Activated T-cell treated with anti-CD3 and anti-CD28 coated beads for 24 hours (primary cell): ENCODE results near the gene TAF4.
"Not testable (repeated sequence)": the region's sequence is repeated elsewhere in the genome, so short reads cannot be mapped to it uniquely, and the experiment has no call there.

ENCODE experiments used
- DNase-seq: peaks from one replicate; pipeline ENCODE4 v3.0.0-alpha.2; 2020; ENCODE audit warnings: low read depth

The TAF4 gene

DNA sequence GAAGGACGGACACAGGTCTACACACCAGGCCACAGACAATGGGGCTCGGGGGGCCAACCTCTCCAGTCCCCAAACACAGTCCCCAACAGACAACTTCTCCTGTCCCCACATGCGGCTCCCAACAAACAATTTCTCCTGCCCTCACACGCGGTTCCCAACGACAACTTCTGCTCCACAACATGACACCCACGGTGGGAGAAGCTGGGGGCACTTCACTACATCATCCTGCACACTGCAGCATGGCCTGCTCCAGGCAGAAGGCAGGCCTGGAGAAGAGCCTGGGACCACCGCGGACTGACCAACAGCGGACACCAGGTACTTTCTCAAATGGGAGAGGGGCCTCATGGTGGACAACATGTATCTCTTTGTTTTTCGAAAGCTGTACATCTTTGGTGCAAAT, 6.7 kb downstream of the TAF4 start:
- DNase-seq: no peak

DNA sequence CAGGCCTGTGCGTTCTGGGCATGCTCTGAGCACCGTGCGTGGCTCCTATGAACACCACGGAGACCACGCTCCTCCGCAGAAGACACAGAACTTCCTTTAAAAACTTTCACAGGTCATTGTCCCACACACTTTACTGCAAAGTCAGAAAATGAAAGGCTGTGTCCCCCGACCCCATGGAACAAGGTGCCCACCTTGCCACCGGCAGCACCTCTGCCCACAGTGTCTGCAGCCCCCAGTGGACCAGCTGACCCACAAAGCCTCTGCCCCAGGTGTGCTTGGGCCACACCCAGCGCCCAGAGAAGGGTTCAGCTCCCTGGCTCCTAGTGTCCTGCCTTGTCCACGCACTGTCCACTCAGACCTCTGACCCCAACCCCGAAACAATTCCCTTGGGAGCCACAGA, 8.7 kb downstream of the TAF4 start:
- DNase-seq: no peak

DNA sequence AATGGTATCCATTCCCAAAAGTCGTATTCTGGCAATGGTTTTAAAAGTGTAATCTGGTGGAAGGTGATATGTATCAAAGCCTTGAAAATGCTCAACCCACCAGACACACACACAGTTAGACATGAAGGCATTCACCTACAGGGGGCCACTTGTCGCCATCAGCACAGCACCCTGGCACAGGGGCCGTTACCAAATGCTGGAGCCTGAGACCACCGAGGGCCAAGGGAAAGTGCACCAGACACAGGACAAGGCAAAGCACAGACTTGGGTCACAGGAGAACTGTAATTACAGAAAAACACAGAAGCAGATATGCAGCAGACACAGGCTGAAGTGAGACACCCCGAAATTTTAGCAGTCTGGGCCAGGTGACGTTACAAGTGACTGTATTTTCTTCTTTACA, 9.3 kb downstream of the TAF4 start:
- no peak for DNase-seq

GRCh38 chr20:62055862-62056115, 9.9 kb downstream of the TAF4 start:
- DNase-seq: not testable (repeated sequence)

GRCh38 chr20:62055106-62055861, 10.4 kb downstream of the TAF4 start:
- no peak for DNase-seq

DNA sequence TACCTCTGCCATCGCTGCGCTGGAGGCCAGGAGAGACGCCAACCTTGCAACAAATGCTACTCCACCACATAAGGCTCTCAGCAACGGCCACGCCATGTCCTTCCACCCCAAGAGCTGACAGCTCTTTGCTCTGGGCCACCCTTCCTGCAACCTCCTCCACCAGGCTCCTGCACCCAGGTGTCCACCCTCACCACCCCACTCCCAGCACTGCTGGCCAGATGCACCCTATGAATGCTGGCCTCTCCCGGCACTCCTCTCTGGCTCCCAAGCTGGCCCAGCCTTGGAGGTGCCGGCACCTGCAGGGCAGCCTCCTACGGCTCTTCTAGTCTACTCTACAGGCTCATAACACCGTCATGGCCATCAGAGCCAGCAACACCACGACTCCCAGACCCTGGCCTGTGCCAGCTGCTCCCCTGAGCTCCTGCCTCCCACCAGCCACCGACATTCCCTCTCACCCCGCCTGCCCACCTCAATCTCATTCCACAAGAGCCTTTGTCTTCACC, 11.2 kb downstream of the TAF4 start:
- DNase-seq: no peak

GRCh38 chr20:62053465-62054196, 12.1 kb downstream of the TAF4 start:
- no peak for DNase-seq

DNA sequence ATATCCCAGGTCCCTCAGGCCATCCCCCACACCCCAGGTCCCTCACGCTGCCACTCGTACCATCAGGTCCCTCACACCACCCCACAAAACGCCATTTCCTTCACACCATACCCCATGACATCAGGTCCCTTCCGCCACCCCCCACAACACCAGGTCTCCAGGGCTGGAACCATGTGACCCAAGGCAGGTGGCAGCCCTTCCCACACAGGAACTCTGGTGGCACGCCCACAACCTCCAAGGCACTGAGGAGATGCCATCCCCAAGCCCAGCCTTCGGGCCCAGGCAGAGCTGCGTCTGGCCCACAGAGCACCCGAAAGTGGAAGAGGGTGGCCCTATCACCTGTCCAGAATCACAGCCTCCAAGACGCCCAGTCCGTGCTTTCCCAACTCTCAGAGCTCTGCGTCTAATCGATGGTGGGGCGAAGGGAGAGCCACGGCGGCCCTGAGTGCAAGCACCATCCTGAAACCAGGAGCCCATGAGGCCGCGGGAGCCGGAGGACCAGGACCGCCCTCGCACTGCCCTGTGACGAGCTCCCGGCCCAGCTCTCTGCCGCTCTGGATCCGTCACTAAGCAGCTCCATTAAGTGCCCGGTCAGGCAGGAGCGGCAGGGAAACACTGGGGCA, 12.7 kb downstream of the TAF4 start:
- DNase-seq: no peak

GRCh38 chr20:62052336-62052841, 13.3 kb downstream of the TAF4 start:
- DNase-seq: no peak

DNA sequence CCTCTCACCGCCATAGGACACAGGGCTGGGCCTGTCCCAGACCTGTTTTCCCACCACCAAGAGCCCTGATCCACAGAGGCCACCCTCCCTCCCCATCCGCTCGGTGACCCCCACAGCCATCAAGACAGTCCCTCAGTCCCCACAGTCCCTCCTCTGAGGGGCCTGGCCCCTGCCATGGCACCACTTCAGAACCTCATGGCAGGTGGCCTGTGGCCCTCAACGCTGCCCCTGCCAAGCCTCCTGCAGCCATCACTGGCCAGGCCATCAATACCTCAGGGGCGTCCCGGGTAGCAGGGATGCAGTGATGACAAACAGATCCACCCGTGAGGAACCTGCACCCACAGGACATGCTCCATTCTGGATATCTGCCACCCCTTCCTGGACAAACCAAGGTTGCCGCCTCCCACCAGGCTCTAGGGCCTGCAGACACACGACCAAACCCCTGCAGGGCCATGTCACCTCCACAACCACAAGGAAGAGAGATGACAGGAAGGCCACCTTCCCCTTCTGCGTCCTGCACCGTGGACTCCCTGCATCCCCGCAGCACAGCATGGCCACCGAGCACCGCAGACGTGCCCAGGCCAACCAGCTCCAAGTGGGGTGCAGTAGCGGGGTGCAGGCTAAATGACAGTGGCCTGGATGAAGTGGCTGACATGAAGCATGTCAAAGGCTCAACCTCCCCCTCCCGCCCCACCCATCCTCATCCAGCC, 14.0 kb downstream of the TAF4 start:
- DNase-seq: no peak

DNA sequence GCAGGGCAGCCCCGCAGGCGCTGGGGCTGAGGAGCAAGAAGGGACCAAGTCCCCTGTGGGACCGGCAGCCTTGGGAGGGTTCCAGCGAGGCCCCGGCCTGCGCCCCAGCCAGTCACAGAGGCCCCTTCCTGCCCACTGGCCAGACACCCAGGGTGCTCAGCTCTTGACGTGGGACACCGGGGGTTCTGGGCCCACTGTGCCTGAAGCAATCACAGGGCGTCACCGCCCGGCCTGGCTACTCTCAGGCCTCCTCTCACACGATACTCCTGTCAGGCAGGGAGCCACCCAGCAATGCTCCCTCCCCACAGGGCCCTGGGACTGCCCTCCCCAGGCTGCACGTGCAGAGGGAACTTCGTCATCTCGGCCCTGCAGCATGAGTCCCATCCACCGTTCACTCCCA, 14.5 kb downstream of the TAF4 start:
- DNase-seq: no peak

DNA sequence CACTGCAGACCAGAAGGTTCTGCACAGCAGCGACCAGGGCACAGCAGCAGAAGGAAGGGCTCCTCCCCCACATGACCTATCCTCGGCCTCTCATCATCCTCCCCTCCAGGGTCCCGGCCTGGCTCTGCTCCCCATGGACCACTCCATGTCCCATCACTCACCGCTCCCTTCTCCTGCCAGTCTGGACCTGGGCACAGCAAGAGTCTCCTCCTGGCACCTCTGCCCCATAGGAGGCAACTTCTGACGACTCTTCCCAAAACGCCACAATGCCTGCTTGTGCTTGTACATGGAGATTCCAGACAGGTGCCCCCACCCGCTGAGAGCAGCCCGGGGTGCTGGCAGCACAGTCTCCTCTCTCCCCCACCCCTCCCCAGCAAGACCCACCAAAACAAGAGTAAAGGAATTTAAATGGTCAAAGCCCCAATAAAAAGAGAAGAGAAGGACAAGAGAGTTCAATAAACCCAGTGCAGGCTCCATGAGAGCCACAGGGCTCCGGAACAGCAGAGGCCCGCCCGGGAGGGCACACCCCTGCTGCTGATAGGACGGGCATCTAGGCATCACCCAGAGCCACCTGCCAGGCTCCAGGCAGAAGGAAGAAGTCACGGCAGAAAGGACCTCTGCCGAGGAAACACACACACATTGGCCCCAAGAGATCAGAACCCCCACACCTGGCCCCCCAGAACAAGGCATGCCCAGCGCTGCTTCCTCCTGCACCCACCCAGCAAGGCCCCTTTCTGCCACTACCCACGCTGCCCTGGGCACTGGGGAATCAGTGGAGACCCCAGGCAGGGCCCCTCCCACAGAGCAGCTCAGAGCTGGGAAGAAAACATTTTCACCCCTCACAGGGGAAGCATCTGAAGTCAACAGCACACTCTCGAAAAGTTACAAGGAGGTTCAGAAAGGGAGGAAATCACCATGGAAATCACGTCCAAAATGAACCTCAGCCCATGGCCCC, 15.2 kb downstream of the TAF4 start:
- DNase-seq: no peak

- no peak for DNase-seq
Measured at GRCh38 chr20:62049342-62050165, 16.1 kb downstream of the TAF4 start.

DNA sequence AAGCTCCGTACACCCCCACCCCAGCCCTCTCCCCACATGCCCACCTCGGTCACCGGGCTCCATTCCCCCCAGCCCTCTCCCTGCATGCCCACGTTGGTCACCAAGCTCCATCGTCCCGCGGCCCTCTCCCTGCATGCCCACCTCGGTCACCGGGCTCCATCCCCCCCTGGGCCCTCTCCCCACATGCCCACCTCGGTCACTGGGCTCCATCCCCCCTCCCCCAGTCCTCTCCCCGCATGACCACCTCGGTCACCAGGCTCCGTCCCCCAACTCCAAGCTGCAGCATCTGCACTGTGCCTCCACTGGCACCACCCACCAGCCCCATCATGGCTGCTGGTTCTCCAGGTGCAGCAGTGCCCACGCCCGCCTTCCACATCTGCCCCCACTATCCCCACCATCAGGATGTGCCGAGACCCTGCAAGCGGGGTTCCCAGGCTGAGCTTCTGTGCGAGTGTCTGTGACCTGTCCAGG, 16.8 kb downstream of the TAF4 start:
- no peak for DNase-seq

GRCh38 chr20:62048346-62048761, 17.3 kb downstream of the TAF4 start:
- no peak for DNase-seq

GRCh38 chr20:62047666-62048345, 17.9 kb downstream of the TAF4 start:
- no peak for DNase-seq

DNA sequence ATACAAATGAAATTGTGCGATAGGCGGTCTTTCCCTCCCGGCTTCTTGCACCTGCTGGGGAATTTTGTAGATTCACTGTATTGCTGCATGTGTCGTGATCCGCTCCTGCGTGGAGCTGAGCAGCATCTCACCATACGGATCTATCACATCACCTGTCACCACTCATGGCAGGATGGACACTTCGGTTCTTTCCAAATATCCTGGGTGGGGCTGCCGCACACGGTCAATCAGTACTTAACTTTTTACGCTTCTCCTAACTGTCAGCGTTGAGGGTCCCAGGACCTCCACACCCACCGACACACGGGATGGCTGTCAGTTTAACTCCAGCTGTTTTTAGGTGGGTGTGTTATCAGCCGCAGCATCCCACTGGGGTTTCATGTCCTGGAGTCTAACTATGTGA, 19.2 kb downstream of the TAF4 start:
- no peak for DNase-seq

DNA sequence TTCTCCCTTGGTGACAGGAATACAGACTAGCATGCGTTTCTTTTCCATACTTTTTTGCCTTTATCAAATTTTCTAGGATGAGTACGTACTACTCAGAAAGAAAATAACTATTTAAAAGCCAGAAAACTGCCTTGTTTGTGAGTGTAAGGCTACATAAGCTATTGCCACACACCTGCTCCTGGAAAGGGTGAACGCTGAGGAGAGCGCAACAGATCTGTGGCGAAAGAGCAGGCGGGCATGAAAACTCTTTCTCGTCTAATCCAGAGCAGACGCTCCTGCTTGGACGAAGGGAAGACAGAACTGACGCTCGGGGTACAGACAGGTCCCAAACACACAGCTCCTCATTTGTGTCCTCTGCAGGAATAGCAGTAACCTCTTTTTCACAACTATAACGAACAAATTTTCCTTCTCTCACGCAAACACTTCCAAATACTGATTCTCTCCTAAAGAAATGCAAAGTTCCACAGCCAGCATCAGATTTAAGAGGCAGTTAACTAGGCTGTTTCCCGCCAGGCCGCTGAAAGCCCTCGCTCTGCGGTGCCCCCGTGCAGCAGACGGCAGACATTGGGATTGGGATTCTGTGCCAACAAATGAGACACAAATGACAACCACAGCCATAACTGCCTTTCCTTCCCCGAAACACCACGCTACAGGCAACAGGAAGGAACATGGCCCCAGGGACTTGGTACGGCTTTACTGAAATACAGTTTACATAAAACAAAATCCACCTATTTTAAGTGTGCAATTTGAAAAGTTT, 20.0 kb downstream of the TAF4 start:
- DNase-seq: no peak

GRCh38 chr20:62045118-62045517, 20.6 kb downstream of the TAF4 start:
- no peak for DNase-seq
